Activated T-helper 17 cell treated with anti-CD3 and anti-CD28 coated beads, Interleukin-2, amount 50 U/mL, for 72 hours (primary cell): ENCODE results near the gene TFRC. TPM values are rescaled to one million over a fixed set of nuclear protein-coding genes. Genes with fewer than 3 reads are reported as not detected.
"Not testable (repeated sequence)": the region's sequence is repeated elsewhere in the genome, so short reads cannot be mapped to it uniquely, and the experiment has no call there.

Source experiments
- ATAC-seq: fragments of 150-1000 bp; cut with Tn5 transposase; replicated peaks from 2 replicates; pipeline ENCODE4 v1.10.0; 2021; ENCODE audit warnings: mild to moderate bottlenecking, moderate library complexity
- H3K27ac Mint-ChIP-seq: one replicate; pipeline ENCODE4 v1.8.0; 2022; ENCODE audit warnings: mixed read lengths
- H3K27me3 Mint-ChIP-seq: one replicate; pipeline ENCODE4 v1.8.0; 2022; ENCODE audit warnings: mixed read lengths
- H3K36me3 Mint-ChIP-seq: one replicate; pipeline ENCODE4 v1.8.0; 2022; ENCODE audit warnings: low read depth, mild to moderate bottlenecking, mixed read lengths
- H3K4me1 Mint-ChIP-seq: one replicate; pipeline ENCODE4 v1.8.0; 2022; ENCODE audit warnings: mixed read lengths
- H3K4me3 Mint-ChIP-seq: one replicate; pipeline ENCODE4 v1.8.0; 2022; ENCODE audit warnings: mild to moderate bottlenecking, mixed read lengths
- H3K9me3 Mint-ChIP-seq: one replicate; pipeline ENCODE4 v1.8.0; 2022; ENCODE audit warnings: mixed read lengths
- total RNA-seq, 2 donors: library from RNA; stranded (reverse); gene quantifications; one replicate each; pipeline ENCODE4 v1.2.3, GENCODE V29; 2022

TFRC gene
- total RNA-seq, 2 donors from 2014 or later = 376 to 800 TPM

DNA sequence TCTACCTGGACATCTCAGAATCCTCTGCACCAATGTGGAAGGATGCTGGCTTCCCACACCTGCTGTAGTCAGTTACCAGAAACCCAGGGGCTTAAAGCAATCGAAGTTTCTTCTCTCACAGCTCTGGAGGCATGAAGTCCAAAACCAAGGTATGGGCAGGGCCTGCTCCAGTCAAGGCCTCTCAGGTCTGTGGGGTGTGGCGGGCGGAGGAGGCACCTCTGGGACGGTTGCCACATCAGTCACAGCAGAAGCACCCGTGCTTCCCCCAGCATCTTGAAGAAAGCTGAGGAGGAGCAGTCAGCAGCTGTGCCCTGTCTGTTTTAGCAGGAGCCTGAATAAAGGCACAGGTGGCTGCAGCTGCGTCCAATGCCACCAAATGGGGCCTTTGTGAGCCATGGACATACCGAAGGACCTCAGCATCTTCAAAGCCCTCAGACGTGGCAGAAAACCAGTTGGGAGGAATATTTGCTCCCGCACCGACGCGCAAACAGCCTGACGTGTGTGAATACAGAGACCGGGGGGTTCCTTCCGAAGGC is 68.9 kb downstream of the TFRC start:
- Mint-ChIP-seq H3K4me1 (no peaks in the 10 kb centered on the region), H3K9me3 (no peaks in the 10 kb centered on the region), H3K4me3 (no peak overlapping the region), H3K27me3 (peaks cover 11% of the 10 kb centered on the region), H3K27ac (no peak overlapping the region), H3K36me3 (no peaks in the 10 kb centered on the region)
- no peak for ATAC-seq

DNA sequence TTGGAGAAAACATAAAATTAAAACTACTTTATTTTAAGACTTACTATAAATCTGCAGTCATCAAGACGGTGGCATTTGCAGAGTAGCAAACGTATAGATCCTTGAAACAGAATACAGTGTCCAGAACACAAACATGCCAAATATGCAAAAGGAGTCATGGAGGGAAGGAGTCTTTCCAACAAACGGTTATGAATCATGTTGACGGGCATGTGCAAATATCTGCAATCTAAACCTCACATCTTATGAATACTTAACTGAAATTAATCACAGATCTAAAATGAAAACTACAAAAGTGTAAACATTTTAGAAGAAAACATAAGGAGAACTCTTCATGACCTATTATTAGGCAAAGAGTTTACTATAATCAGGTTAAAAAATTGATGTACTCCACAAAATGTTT is 69.4 kb downstream of the TFRC start:
- Mint-ChIP-seq H3K9me3 (no peaks in the 10 kb centered on the region), H3K4me3 (no peak overlapping the region), H3K27me3 (peaks cover 11% of the 10 kb centered on the region), H3K36me3 (no peaks in the 10 kb centered on the region), H3K27ac (no peak overlapping the region), H3K4me1 (no peaks in the 10 kb centered on the region)
- ATAC-seq = no peak

DNA sequence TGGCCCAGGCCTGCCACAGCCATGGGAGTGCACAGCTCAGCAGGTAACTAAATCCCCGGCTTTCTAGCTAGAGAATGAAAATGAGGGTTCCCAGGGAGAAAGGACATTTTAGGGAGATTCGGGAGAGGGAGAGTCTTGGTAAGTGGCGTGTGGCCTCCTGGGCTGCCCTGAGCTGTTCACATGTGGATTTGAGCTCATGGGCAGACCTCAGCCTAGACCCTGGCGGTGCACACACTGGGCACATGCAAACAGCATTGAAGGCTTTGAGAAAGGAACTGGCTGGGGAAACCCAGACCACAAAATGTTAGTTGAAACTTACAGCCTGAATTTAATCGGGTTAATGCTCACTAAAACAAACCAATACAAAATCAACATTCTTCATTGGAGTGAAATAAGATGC is 72.4 kb downstream of the TFRC start:
- no peak for ATAC-seq
- no peaks in the 10 kb centered on the region for H3K9me3 Mint-ChIP-seq
- no peaks in the 10 kb centered on the region for H3K36me3 Mint-ChIP-seq
- H3K4me1 Mint-ChIP-seq = no peaks in the 10 kb centered on the region
- H3K4me3 Mint-ChIP-seq = no peak overlapping the region
- H3K27me3 Mint-ChIP-seq = peaks cover 11% of the 10 kb centered on the region
- no peak overlapping the region for H3K27ac Mint-ChIP-seq

DNA sequence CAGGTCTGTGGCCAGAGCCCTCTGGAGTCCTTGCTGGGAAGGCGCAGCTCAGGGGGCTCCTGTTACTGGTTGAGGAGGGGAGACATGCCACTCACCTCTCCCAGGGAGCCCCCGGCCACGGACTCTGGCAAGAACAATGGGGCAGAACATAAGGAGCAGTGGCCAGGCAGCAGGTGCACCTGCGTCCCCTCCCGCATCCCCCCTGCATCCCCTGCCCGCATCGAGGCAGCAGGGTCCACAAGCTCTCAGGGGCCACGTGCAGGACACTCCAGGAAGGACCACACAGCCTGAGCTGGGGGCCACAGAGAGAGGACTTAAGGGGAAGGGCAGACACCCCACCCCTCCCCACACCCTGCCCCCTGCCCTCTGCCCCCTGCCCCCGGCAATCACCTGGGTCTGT is 73.0 kb downstream of the TFRC start:
- Mint-ChIP-seq H3K27me3 (peaks cover 11% of the 10 kb centered on the region), H3K36me3 (no peaks in the 10 kb centered on the region), H3K4me1 (no peaks in the 10 kb centered on the region), H3K27ac (no peak overlapping the region), H3K9me3 (no peaks in the 10 kb centered on the region), H3K4me3 (no peak overlapping the region)
- ATAC-seq = no peak

DNA sequence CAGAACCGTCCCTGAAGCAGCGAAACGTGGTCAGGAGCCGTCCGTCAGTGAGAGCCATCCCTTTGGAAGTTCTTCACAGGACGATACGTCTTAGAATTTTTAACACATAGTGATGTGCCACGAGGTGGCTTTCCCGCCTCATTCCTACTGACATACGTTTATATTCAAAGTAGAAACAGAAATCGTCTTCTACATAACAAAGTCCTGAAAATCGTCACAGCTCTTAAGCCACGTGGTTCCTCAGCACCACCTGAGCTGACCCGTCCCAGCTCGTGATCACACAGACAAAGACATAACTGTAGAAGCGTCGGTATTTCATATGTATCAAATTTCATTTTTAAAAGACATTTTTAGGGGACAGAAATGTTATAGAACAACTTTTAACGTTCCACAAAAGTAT is 73.5 kb downstream of the TFRC start:
- H3K27me3 Mint-ChIP-seq = peaks cover 11% of the 10 kb centered on the region
- H3K36me3 Mint-ChIP-seq = no peaks in the 10 kb centered on the region
- no peak overlapping the region for H3K27ac Mint-ChIP-seq
- no peak overlapping the region for H3K4me3 Mint-ChIP-seq
- H3K4me1 Mint-ChIP-seq = no peaks in the 10 kb centered on the region
- ATAC-seq = no peak
- no peaks in the 10 kb centered on the region for H3K9me3 Mint-ChIP-seq

DNA sequence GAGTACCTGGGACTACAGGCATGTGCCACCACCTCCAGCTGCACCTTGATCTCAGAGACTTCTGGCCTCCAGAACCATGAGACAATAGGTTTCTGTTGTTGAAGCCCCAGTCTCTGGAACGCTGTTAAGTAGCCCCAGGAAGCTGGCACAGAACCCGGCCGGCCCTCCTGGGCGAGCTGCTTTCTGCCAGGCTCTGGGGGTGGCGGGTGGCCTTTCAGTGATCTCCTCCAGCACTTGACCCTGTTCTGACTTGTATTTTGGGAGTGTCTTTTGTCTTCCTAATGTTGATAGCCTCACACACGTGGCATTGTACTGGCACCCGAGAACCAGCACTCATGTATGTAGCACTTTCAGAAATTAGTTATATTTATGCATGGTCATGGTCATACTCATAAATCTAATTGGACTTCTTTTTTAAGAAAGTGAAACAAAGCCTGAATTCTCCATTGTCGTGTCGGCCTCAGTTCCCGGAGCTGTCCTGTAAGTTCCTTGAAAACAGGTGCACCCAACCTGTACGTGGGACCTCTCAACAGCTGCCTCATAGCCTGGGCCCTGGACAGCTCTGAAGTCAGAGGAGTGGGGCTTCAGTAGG is 74.0 kb downstream of the TFRC start:
- Mint-ChIP-seq H3K36me3 (no peaks in the 10 kb centered on the region), H3K9me3 (no peaks in the 10 kb centered on the region), H3K27ac (no peak overlapping the region), H3K27me3 (peaks cover 11% of the 10 kb centered on the region), H3K4me3 (no peak overlapping the region), H3K4me1 (no peaks in the 10 kb centered on the region)
- no peak for ATAC-seq

DNA sequence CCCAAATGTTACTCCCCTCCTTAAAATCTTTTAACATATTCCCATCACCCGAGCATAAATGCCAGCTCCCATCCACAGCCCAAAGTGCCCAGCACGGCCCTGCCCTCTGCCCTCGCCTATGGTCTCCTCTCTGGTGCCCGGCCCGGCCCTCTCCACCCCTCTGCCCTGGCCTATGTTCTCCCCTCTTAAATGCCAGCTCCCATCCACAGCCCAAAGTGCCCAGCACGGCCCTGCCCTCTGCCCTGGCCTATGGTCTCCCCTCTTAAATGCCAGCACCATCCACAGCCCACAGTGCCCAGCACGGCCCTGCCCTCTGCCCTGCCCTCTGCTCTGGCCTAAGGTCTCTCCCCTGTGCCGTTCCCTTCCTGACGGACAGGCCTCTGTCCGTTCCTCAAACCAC is 76.6 kb downstream of the TFRC start:
- ATAC-seq, H3K4me3 Mint-ChIP-seq, H3K27ac Mint-ChIP-seq, H3K36me3 Mint-ChIP-seq, H3K4me1 Mint-ChIP-seq, H3K9me3 Mint-ChIP-seq: not testable (repeated sequence)
- H3K27me3 Mint-ChIP-seq = peaks cover 18% of the 10 kb centered on the region

DNA sequence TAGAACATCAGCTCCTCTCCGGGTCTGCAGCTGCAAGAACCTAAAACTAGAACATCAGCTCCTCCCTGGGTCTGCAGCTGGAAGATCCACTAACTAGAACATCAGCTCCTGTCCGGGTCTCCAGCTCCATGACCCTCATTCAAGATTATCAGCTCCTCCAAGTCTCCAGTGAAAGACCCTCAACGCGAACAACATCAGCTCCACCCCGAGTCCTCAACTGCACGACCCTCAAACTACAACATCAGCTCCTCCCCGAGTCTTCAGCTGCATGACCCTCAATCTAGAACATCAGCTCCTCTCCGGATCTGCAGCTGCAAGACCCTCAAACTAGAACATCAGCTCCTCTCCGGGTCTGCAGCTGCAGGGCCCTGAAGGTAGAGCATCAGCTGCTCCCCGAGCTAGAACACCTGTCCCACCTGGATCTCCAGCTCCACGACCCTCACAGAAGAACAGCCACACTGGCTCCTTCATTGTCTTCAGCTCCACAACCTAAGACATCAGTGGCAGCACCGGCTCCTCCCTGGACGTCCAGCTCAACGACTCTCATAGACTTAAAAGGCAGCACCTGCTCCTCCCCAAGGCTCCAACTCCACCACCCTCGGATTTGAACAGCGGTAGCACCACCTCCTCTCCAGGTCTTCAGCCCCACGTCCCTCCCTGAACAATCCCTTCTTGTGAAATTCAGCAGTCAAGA is 77.4 kb downstream of the TFRC start:
- H3K9me3 Mint-ChIP-seq, H3K4me1 Mint-ChIP-seq, H3K36me3 Mint-ChIP-seq, H3K4me3 Mint-ChIP-seq, ATAC-seq, H3K27ac Mint-ChIP-seq: not testable (repeated sequence)
- H3K27me3 Mint-ChIP-seq = peaks cover 12% of the 10 kb centered on the region

DNA sequence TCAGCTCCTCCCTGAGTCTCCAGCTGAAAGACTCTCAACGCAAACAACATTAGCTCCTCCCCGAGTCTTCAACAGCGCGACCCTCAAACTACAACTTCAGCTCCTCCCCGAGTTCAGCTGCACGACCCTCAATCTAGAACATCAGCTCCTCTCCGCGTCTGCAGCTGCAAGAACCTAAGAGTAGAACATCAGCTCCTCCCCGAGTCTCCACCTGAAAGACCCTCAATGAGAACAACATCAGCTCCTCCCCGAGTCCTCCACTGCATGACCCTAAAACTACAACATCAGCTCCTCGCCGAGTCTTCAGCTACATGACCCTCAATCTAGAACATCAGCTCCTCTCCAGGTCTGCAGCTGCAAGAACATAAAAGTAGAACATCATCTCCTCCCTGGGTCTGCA is 78.3 kb downstream of the TFRC start:
- Mint-ChIP-seq H3K27ac (no peak overlapping the region), H3K4me1 (no peaks in the 10 kb centered on the region), H3K9me3 (no peaks in the 10 kb centered on the region), H3K36me3 (no peaks in the 10 kb centered on the region), H3K27me3 (peaks cover 12% of the 10 kb centered on the region), H3K4me3 (no peak overlapping the region)
- ATAC-seq = no peak

DNA sequence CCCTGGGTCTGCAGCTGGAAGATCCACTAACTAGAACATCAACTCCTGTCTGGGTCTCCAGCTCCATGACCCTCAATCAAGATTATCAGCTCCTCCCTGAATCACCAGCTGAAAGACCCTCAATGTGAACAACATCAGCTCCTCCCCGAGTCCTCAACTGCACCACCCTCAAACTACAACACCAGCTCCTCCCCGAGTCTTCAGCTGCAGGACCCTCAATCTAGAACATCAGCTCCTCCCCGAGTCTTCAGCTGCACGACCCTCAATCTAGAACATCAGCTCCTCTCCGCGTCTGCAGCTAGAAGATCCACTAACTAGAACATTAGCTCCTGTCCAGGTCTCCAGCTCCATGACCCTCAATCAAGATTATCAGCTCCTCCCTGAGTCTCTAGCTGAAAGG is 79.2 kb downstream of the TFRC start:
- not testable (repeated sequence) for H3K4me3 Mint-ChIP-seq, H3K4me1 Mint-ChIP-seq, H3K36me3 Mint-ChIP-seq, H3K27ac Mint-ChIP-seq, H3K27me3 Mint-ChIP-seq, H3K9me3 Mint-ChIP-seq, ATAC-seq

DNA sequence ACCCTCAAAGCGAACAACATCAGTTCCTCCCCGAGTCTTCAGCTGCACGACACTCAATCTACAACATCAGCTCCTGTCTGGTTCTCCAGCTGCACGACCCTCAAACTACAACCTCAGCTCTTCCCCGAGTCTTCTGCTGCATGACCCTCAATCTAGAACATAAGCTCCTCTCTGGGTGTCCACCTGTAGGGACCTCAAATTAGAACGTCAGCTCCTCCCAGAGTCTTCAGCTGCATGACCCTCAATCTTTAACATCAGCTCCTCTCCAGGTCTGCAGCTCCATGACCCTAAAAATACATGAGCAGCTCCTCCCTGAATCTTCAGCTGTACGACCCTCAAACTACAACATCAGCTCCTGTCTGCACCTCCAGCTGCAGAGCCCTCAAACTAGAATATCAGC is 80.7 kb downstream of the TFRC start:
- not testable (repeated sequence) for H3K36me3 Mint-ChIP-seq, H3K27ac Mint-ChIP-seq, ATAC-seq, H3K4me1 Mint-ChIP-seq, H3K4me3 Mint-ChIP-seq, H3K9me3 Mint-ChIP-seq, H3K27me3 Mint-ChIP-seq

DNA sequence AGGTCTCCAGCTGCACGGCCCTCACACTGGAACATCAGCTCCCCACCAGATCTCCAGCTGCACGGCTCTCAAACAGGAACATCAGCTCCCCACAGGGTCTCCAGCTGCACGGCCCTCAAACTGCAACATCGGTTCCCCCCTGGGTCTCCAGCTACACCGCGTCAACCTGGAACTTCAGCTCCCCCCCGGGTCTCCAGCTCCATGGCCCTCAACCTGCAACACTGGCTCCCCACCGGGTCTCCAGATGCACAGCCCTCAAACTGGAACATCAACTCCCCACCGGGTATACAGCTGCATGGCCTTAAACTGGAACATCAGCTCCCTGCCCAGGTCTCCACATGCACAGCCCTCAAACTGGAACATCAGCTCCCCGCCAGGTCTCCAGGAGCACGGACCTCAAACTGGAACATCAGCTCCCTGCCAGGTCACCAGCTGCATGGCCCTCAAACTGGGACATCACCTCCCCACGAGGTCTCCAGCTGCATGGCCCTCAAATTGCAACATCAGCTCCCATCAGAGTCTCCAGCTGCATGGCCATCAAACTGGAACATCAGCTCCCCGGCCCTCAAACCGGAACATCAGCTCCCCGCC is 81.4 kb downstream of the TFRC start:
- not testable (repeated sequence) for H3K9me3 Mint-ChIP-seq, H3K36me3 Mint-ChIP-seq, H3K4me3 Mint-ChIP-seq, ATAC-seq, H3K27me3 Mint-ChIP-seq, H3K27ac Mint-ChIP-seq, H3K4me1 Mint-ChIP-seq

DNA sequence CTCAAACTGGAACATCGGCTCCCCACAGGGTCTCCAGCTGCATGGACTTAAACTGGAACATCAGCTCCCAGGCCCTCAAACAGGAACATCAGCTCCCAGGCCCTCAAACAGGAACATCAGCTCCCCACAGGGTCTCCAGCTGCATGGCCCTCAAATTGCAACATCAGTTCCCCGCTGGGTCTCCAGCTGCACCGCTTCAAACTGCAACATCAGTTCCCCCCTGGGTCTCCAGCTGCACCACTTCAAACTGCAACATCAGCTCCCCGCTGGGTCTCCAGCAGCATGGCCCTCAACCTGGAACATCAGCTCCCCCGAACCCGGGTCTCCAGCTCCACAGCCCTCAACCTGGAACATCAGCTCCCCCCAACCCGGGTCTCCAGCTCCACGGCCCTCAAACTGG is 82.0 kb downstream of the TFRC start:
- H3K9me3 Mint-ChIP-seq = no peaks in the 10 kb centered on the region
- no peaks in the 10 kb centered on the region for H3K4me1 Mint-ChIP-seq
- no peak overlapping the region for H3K27ac Mint-ChIP-seq
- peaks cover 9% of the 10 kb centered on the region for H3K27me3 Mint-ChIP-seq
- H3K4me3 Mint-ChIP-seq = no peak overlapping the region
- H3K36me3 Mint-ChIP-seq = no peaks in the 10 kb centered on the region
- no peak for ATAC-seq
